HepG2 (cell line): ENCODE measurements around the gene CEBPB. TPM values are rescaled to one million over a fixed set of nuclear protein-coding genes. Genes with fewer than 3 reads are reported as not detected.

Source experiments
- ASH2L ChIP-seq: fragments of 300-600, 200-600 bp; sonication (generic); IDR thresholded peaks from 2 replicates; pipeline ENCODE4 v1.7.0; 2017; ENCODE audit warnings: low read depth, mild to moderate bottlenecking, moderate library complexity, mixed read lengths, low read length; ENCODE audit not compliant: insufficient read length
- GABPA ChIP-seq, 2 experiments: IDR thresholded peaks; 2 replicates each; pipeline ENCODE4 v1.6.1; 2011 to 2016; ENCODE audit warnings: low read depth in 2 of 2, low read length in 1 of 2, missing biosample characterization in 1 of 2, missing genetic modification characterization in 1 of 2
- KAT2B ChIP-seq: fragments of 150-350 bp; IDR thresholded peaks from 2 replicates; pipeline ENCODE4 v1.6.1; 2014; ENCODE audit warnings: low read depth, low read length, borderline replicate concordance
- MAZ ChIP-seq, 2 experiments: sonication (generic) in 1 of 2; formaldehyde crosslinking in 1 of 2; IDR thresholded peaks; 2 replicates each; pipeline versions ENCODE4 v1.5.0 to v1.6.1; 2012 to 2020; ENCODE audit warnings: low read depth in 2 of 2, mild to moderate bottlenecking in 2 of 2, borderline replicate concordance in 1 of 2, improper control_type of control experiment in 1 of 2, low read length in 1 of 2, missing genetic modification reagents in 1 of 2, moderate library complexity in 1 of 2
- POGK ChIP-seq: sonication (generic); formaldehyde crosslinking; conservative IDR thresholded peaks from 2 replicates; pipeline ENCODE4 v1.8.0; 2022; ENCODE audit warnings: mild to moderate bottlenecking, moderate library complexity, missing genetic modification reagents
- PPARG ChIP-seq: conservative IDR thresholded peaks from 2 replicates; pipeline ENCODE4 v1.6.1; 2016; ENCODE audit warnings: missing biosample characterization, missing genetic modification reagents
- SMC3 ChIP-seq: IDR thresholded peaks from 2 replicates; pipeline ENCODE4 v1.6.1; 2011; ENCODE audit warnings: low read length, improper control_type of control experiment
- XBP1 ChIP-seq: sonication (generic); formaldehyde crosslinking; IDR thresholded peaks from 2 replicates; pipeline ENCODE4 v1.5.0; 2020; ENCODE audit warnings: missing genetic modification reagents
- ZBTB4 ChIP-seq: sonication (generic); formaldehyde crosslinking; IDR thresholded peaks from 2 replicates; pipeline ENCODE4 v1.4.0; 2020; ENCODE audit warnings: missing genetic modification reagents, mild to moderate bottlenecking, borderline replicate concordance
- ZNF180 ChIP-seq: sonication (generic); formaldehyde crosslinking; IDR thresholded peaks from 2 replicates; pipeline ENCODE4 v1.4.0; 2020; ENCODE audit warnings: low read depth, missing genetic modification reagents, borderline replicate concordance
- ZNF296 ChIP-seq: sonication (generic); formaldehyde crosslinking; conservative IDR thresholded peaks from 2 replicates; pipeline ENCODE4 v1.5.0; 2020; ENCODE audit warnings: mild to moderate bottlenecking, missing genetic modification reagents
- ZNF318 ChIP-seq: sonication (generic); formaldehyde crosslinking; IDR thresholded peaks from 2 replicates; pipeline ENCODE4 v1.4.0; 2020; ENCODE audit warnings: mild to moderate bottlenecking, missing genetic modification reagents
- ZNF337 ChIP-seq: sonication (generic); formaldehyde crosslinking; IDR thresholded peaks from 2 replicates; pipeline ENCODE4 v1.5.1; 2020; ENCODE audit warnings: missing genetic modification reagents, low read depth, mild to moderate bottlenecking, borderline replicate concordance
- ZZZ3 ChIP-seq: sonication (generic); formaldehyde crosslinking; IDR thresholded peaks from 2 replicates; pipeline ENCODE4 v1.4.0; 2020; ENCODE audit warnings: missing genetic modification reagents, mild to moderate bottlenecking, borderline replicate concordance
- polyA plus RNA-seq, 8 experiments: library from polyadenylated mRNA; depleted of rRNA in 3 of 8; stranded (reverse) in 7 of 8; unstranded in 1 of 8; fragments of >200 nt; fragmentation: Illumina TruSeq in 4 of 8; extraction: Trizol in 4 of 8; gene quantifications; 2 replicates each; pipeline versions ENCODE4 v1.2.1 to v1.2.3, GENCODE V29; 2011 to 2016; ENCODE audit warnings: low read depth in 4 of 8, missing spikeins in 1 of 8, mixed read lengths in 1 of 8; ENCODE audit not compliant: insufficient read depth in 1 of 8
- total RNA-seq, 5 experiments: library from RNA; depleted of rRNA; stranded (reverse); fragments of >200 nt; fragmentation: Illumina TruSeq; extraction: Trizol; gene quantifications; 2 replicates each; pipeline ENCODE4 v1.2.3, GENCODE V29; 2016; ENCODE audit warnings: low read depth in 1 of 5

The CEBPB gene
- total and polyA plus RNA-seq, 2 of the 13 experiments (the other 11 are each of a cell fraction or from before 2014, with no cell fraction given) = 18.5 to 28.2 TPM

- TF ChIP-seq POGK (CRISPR knock-in tag) (peak; percentile 66; the same call in 1 of the 2 replicates), MAZ (IDR thresholded peaks at IDR 0.05; ENCODE audit: borderline replicate concordance, low read depth, low read length) (peak; percentile 49; the same call in 1 of the 2 replicates), MAZ (CRISPR knock-in tag; IDR thresholded peaks at IDR 0.05; ENCODE audit: low read depth) (peak; percentile 87), GABPA (IDR thresholded peaks at IDR 0.05; ENCODE audit: low read depth, low read length) (no peak), GABPA (CRISPR knock-in tag; IDR thresholded peaks at IDR 0.05; ENCODE audit: low read depth) (no peak), ZNF337 (peak; percentile 70; the same call in 1 of the 2 replicates), KAT2B (no peak), XBP1 (CRISPR knock-in tag) (no peak), ZNF318 (no peak), ASH2L (no peak), ZNF180 (CRISPR knock-in tag) (no peak), ZBTB4 (CRISPR knock-in tag) (no peak), SMC3 (no peak), ZZZ3 (no peak), ZNF296 (no peak), PPARG (CRISPR knock-in tag) (no peak)
Measured at GRCh38 chr20:50191544-50192363, 1.1 kb downstream of the CEBPB start (continued).
